HEK293T (cell line): Measurements from ENCODE around the gene CUZD1.

ENCODE experiments used
- BHLHE40 ChIP-seq: fragments of 450-650 bp; IDR thresholded peaks from 2 replicates; pipeline ENCODE4 v1.6.1; 2016; ENCODE audit warnings: mild to moderate bottlenecking, moderate library complexity, borderline replicate concordance
- ELF4 ChIP-seq: fragments of 450-650 bp; IDR thresholded peaks from 2 replicates; pipeline ENCODE4 v1.6.1; 2017; ENCODE audit warnings: antibody characterized with exemption
- FOXA1 ChIP-seq: fragments of 450-650 bp; IDR thresholded peaks from 2 replicates; pipeline ENCODE4 v1.6.1; 2016; ENCODE audit warnings: mild to moderate bottlenecking
- FOXM1 ChIP-seq: fragments of 450-650 bp; IDR thresholded peaks from 2 replicates; pipeline ENCODE4 v1.6.1; 2017; ENCODE audit warnings: mild to moderate bottlenecking, borderline replicate concordance
- LEF1 ChIP-seq: fragments of 450-650 bp; IDR thresholded peaks from 2 replicates; pipeline ENCODE4 v1.6.1; 2017; ENCODE audit warnings: mild to moderate bottlenecking, borderline replicate concordance
- NFRKB ChIP-seq: fragments of 450-650 bp; IDR thresholded peaks from 2 replicates; pipeline ENCODE4 v1.6.1; 2016; ENCODE audit warnings: mild to moderate bottlenecking, moderate library complexity
- SP1 ChIP-seq: fragments of 450-650 bp; IDR thresholded peaks from 2 replicates; pipeline ENCODE4 v1.6.1; 2017
- SUZ12 ChIP-seq: fragments of 450-650 bp; IDR thresholded peaks from 2 replicates; pipeline ENCODE4 v1.6.1; 2016; ENCODE audit warnings: mild to moderate bottlenecking
- TARDBP ChIP-seq: fragments of 450-650 bp; IDR thresholded peaks from 2 replicates; pipeline ENCODE4 v1.6.1; 2016
- ZNF384 ChIP-seq: fragments of 450-650 bp; IDR thresholded peaks from 2 replicates; pipeline ENCODE4 v1.6.1; 2016

- TF ChIP-seq FOXA1 (no peak), ELF4 (no peak), SP1 (no peak), NFRKB (no peak), LEF1 (no peak), TARDBP (no peak), ZNF384 (no peak), FOXM1 (no peak), BHLHE40 (no peak), SUZ12 (no peak)
Measured at GRCh38 chr10:122821808-122822207, 23.8 kb downstream of the CUZD1 start.
